GM20431 (cell line): ENCODE results near the gene PGA5.

Experiments
- in situ Hi-C: fragments of 300-500 bp; cut with MseI, MboI; formaldehyde crosslinking; loops from one replicate; pipeline ENCODE4 v1.15.0; 2020; ENCODE audit warnings: low sequenced_read_pairs; ENCODE audit not compliant: unreplicated experiment

Gene PGA5

GRCh38 chr11:61290905-61291690 lies 50.1 kb downstream of the PGA5 start:
- in situ Hi-C loops, result no loop called here

GRCh38 chr11:61292356-61292755 lies 51.4 kb downstream of the PGA5 start:
- in situ Hi-C loops, result no loop called here

GRCh38 chr11:61293867-61294716 lies 53.1 kb downstream of the PGA5 start:
- in situ Hi-C loops, result no loop called here

- in situ Hi-C loops, result no loop called here
These were observed 54.0 kb downstream of the PGA5 start, which contains the start of gene VWCE for GRCh38 chr11:61294717-61295595. Gene VWCE, minus strand, starts transcription at chr11:61295316. Its CDS starts 279 bp downstream, at chr11:61295037.

GRCh38 chr11:61295596-61295926 lies 54.6 kb downstream of the PGA5 start:
- in situ Hi-C loops, result no loop called here

- in situ Hi-C loops, result no loop called here
These were observed 56.4 kb downstream of the PGA5 start for GRCh38 chr11:61297341-61297740.

GRCh38 chr11:61297746-61298145 lies 56.8 kb downstream of the PGA5 start:
- in situ Hi-C loops, result no loop called here

- in situ Hi-C loops, result no loop called here
These were observed 57.8 kb downstream of the PGA5 start for GRCh38 chr11:61298663-61299244.
